HepG2 (cell line): ENCODE results near the gene NEMF. TPM values are rescaled to one million over a fixed set of nuclear protein-coding genes. Genes with fewer than 3 reads are reported as not detected.
A peak's percentile ranks its signal among the peaks of the same experiment; 100 is the strongest.

Experiments used
- ARHGAP35 ChIP-seq: sonication (generic); formaldehyde crosslinking; IDR thresholded peaks from 2 replicates; pipeline ENCODE4 v1.9.0; 2022; ENCODE audit warnings: mild to moderate bottlenecking, inconsistent platforms, moderate library complexity, missing genetic modification reagents, borderline replicate concordance
- BCL6 ChIP-seq: IDR thresholded peaks from 2 replicates; pipeline ENCODE4 v1.6.1; 2016; ENCODE audit warnings: missing genetic modification reagents, missing compliant biosample characterization
- CEBPG ChIP-seq: IDR thresholded peaks from 2 replicates; pipeline ENCODE4 v1.6.1; 2016
- ESRRA ChIP-seq: sonication (generic); formaldehyde crosslinking; IDR thresholded peaks from 2 replicates; pipeline ENCODE4 v1.5.1; 2020; ENCODE audit warnings: mild to moderate bottlenecking, low read depth, missing genetic modification reagents
- HOXA3 ChIP-seq: sonication (generic); formaldehyde crosslinking; IDR thresholded peaks from 2 replicates; pipeline ENCODE4 v1.5.0; 2020; ENCODE audit warnings: missing genetic modification reagents
- MYC ChIP-seq: sonication (generic); formaldehyde crosslinking; IDR thresholded peaks from 2 replicates; pipeline ENCODE4 v1.9.0; 2021; ENCODE audit warnings: missing genetic modification reagents, borderline replicate concordance
- POLR2AphosphoS5 ChIP-seq: IDR thresholded peaks from 2 replicates; pipeline ENCODE4 v1.6.1; 2012; ENCODE audit warnings: low read depth, low read length
- SP2 ChIP-seq: sonication (generic); formaldehyde crosslinking; IDR thresholded peaks from 2 replicates; pipeline ENCODE4 v1.5.1; 2020; ENCODE audit warnings: mild to moderate bottlenecking, missing genetic modification reagents
- STAT5B ChIP-seq: sonication (generic); formaldehyde crosslinking; IDR thresholded peaks from 2 replicates; pipeline ENCODE4 v1.4.0; 2020; ENCODE audit warnings: missing genetic modification reagents
- SYNCRIP ChIP-seq: fragments of 200-400 bp; formaldehyde crosslinking; IDR thresholded peaks from 2 replicates; pipeline ENCODE4 v1.6.1; 2018; ENCODE audit warnings: mild to moderate bottlenecking, low read depth, low read length; ENCODE audit not compliant: insufficient read depth
- ZFP90 ChIP-seq: sonication (generic); formaldehyde crosslinking; IDR thresholded peaks from 2 replicates; pipeline ENCODE4 v1.8.0; 2022; ENCODE audit warnings: missing genetic modification reagents, mild to moderate bottlenecking, inconsistent platforms, borderline replicate concordance
- ZNF10 ChIP-seq: sonication (generic); formaldehyde crosslinking; IDR thresholded peaks from 2 replicates; pipeline ENCODE4 v1.4.0; 2020; ENCODE audit warnings: mild to moderate bottlenecking, low read depth, missing genetic modification reagents, borderline replicate concordance
- ZNF24 ChIP-seq: fragments of 450-650 bp; IDR thresholded peaks from 2 replicates; pipeline ENCODE4 v1.6.1; 2017; ENCODE audit warnings: antibody characterized with exemption, mild to moderate bottlenecking
- ZNF501 ChIP-seq: sonication (generic); formaldehyde crosslinking; IDR thresholded peaks from 2 replicates; pipeline ENCODE4 v1.5.1; 2020; ENCODE audit warnings: mild to moderate bottlenecking, moderate library complexity, missing genetic modification reagents
- ZNF557 ChIP-seq: sonication (generic); formaldehyde crosslinking; IDR thresholded peaks from 2 replicates; pipeline ENCODE4 v1.4.0; 2020; ENCODE audit warnings: missing genetic modification reagents
- polyA plus RNA-seq, 8 experiments: library from polyadenylated mRNA; depleted of rRNA in 3 of 8; stranded (reverse) in 7 of 8; unstranded in 1 of 8; fragments of >200 nt; fragmentation: Illumina TruSeq in 4 of 8; extraction: Trizol in 4 of 8; gene quantifications; 2 replicates each; pipeline versions ENCODE4 v1.2.1 to v1.2.3, GENCODE V29; 2011 to 2016; ENCODE audit warnings: low read depth in 4 of 8, missing spikeins in 1 of 8, mixed read lengths in 1 of 8; ENCODE audit not compliant: insufficient read depth in 1 of 8
- total RNA-seq, 5 experiments: library from RNA; depleted of rRNA; stranded (reverse); fragments of >200 nt; fragmentation: Illumina TruSeq; extraction: Trizol; gene quantifications; 2 replicates each; pipeline ENCODE4 v1.2.3, GENCODE V29; 2016; ENCODE audit warnings: low read depth in 1 of 5
- TF ChIP-seq, protein P1 (sequence below): sonication (generic); formaldehyde crosslinking; IDR thresholded peaks from 2 replicates; pipeline ENCODE4 v1.5.0; 2020; ENCODE audit warnings: missing genetic modification reagents, mild to moderate bottlenecking, borderline replicate concordance
- TF ChIP-seq, protein P2 (sequence below): sonication (generic); formaldehyde crosslinking; IDR thresholded peaks from 2 replicates; pipeline ENCODE4; 2020; ENCODE audit warnings: missing genetic modification reagents, mild to moderate bottlenecking, borderline replicate concordance
- TF ChIP-seq, protein P3 (sequence below), 2 experiments: sonication (generic) in 1 of 2; formaldehyde crosslinking in 1 of 2; IDR thresholded peaks; 2 replicates each; pipeline versions ENCODE4 v1.4.0 to v1.6.1; 2016 to 2020; ENCODE audit warnings: borderline replicate concordance in 1 of 2, low read depth in 1 of 2, mild to moderate bottlenecking in 1 of 2, missing genetic modification reagents in 1 of 2

The NEMF gene
- total and polyA plus RNA-seq, 2 of the 13 experiments (the other 11 are each of a cell fraction or from before 2014, with no cell fraction given) = 21.3 to 57.9 TPM

DNA sequence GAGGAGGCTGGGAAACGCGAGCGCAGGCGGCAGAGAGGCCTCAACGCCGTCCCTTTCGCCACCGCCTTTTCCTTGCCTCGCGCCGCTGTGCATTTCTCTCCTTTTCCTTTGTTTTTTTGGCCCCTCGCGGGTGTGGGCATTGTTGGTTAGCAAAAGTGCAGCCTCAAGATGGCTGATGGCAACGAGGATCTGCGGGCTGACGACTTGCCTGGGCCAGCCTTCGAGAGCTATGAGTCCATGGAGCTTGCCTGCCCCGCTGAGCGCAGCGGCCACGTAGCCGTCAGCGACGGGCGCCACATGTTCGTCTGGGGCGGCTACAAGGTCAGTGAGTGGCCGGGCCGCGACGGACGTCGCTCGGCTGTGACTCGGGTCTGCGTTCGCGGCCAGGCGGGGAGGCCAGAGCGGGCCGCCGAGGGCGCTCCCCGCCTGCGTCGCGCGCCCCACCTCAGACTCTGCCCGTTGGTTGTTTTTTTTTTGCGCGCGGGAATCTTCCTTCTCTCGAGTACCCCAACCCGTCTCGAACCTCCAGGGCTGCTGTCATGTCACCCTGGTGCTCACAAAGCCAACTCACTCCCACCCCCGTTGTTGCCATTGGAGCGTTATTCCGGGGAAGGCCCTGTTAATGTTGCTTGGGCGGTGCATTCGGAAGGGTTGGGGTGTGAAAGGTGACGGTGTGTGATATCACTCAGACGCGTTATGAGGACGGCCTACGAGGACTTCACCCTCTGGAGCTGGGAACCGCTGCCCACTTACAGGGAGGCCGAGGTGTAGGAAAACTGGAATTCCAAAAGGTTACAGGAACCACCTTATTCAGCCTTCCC lies 84.1 kb downstream of the NEMF start (continued):
- peak; percentile 5; the same call in 1 of the 2 replicates for TF ChIP-seq BCL6 (CRISPR knock-in tag)
- no peak for TF ChIP-seq ZNF24
- no peak for TF ChIP-seq ARHGAP35 (CRISPR knock-in tag)
- no peak for TF ChIP-seq ZNF557 (CRISPR knock-in tag)
- TF ChIP-seq, protein P1, sequence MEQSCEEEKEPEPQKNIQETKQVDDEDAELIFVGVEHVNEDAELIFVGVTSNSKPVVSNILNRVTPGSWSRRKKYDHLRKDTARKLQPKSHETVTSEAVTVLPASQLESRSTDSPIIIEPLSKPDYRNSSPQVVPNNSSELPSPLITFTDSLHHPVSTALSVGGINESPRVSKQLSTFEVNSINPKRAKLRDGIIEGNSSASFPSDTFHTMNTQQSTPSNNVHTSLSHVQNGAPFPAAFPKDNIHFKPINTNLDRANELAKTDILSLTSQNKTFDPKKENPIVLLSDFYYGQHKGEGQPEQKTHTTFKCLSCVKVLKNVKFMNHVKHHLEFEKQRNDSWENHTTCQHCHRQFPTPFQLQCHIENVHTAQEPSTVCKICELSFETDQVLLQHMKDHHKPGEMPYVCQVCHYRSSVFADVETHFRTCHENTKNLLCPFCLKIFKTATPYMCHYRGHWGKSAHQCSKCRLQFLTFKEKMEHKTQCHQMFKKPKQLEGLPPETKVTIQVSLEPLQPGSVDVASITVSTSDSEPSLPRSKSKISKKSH (CRISPR knock-in tag) = 0 out of 2 replicates have a peak, but pooled peaks have one; percentile 46
- TF ChIP-seq POLR2AphosphoS5 = peak; percentile 79; the same call in 1 of the 2 replicates
- TF ChIP-seq HOXA3 (CRISPR knock-in tag) = peak; percentile 84
- no peak for TF ChIP-seq ZNF10
- TF ChIP-seq, protein P2, sequence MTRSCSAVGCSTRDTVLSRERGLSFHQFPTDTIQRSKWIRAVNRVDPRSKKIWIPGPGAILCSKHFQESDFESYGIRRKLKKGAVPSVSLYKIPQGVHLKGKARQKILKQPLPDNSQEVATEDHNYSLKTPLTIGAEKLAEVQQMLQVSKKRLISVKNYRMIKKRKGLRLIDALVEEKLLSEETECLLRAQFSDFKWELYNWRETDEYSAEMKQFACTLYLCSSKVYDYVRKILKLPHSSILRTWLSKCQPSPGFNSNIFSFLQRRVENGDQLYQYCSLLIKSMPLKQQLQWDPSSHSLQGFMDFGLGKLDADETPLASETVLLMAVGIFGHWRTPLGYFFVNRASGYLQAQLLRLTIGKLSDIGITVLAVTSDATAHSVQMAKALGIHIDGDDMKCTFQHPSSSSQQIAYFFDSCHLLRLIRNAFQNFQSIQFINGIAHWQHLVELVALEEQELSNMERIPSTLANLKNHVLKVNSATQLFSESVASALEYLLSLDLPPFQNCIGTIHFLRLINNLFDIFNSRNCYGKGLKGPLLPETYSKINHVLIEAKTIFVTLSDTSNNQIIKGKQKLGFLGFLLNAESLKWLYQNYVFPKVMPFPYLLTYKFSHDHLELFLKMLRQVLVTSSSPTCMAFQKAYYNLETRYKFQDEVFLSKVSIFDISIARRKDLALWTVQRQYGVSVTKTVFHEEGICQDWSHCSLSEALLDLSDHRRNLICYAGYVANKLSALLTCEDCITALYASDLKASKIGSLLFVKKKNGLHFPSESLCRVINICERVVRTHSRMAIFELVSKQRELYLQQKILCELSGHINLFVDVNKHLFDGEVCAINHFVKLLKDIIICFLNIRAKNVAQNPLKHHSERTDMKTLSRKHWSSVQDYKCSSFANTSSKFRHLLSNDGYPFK (CRISPR knock-in tag) = peak; percentile 78
- TF ChIP-seq SP2 (CRISPR knock-in tag) = no peak
- no peak for TF ChIP-seq MYC (CRISPR knock-in tag)
- TF ChIP-seq ZNF501 (CRISPR knock-in tag) = no peak; the same call in 1 of the 2 replicates
- no peak for TF ChIP-seq ESRRA (CRISPR knock-in tag)
- TF ChIP-seq, protein P3, sequence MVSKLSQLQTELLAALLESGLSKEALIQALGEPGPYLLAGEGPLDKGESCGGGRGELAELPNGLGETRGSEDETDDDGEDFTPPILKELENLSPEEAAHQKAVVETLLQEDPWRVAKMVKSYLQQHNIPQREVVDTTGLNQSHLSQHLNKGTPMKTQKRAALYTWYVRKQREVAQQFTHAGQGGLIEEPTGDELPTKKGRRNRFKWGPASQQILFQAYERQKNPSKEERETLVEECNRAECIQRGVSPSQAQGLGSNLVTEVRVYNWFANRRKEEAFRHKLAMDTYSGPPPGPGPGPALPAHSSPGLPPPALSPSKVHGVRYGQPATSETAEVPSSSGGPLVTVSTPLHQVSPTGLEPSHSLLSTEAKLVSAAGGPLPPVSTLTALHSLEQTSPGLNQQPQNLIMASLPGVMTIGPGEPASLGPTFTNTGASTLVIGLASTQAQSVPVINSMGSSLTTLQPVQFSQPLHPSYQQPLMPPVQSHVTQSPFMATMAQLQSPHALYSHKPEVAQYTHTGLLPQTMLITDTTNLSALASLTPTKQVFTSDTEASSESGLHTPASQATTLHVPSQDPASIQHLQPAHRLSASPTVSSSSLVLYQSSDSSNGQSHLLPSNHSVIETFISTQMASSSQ (IDR thresholded peaks at IDR 0.05; ENCODE audit: low read depth) = no peak
- TF ChIP-seq, protein P3 (CRISPR knock-in tag; IDR thresholded peaks at IDR 0.05; ENCODE audit: borderline replicate concordance) = no peak
- no peak for TF ChIP-seq STAT5B (CRISPR knock-in tag)
- no peak for TF ChIP-seq ZFP90 (CRISPR knock-in tag)
- TF ChIP-seq CEBPG (CRISPR knock-in tag) = no peak
- TF ChIP-seq SYNCRIP = no peak
